ENCODE measurements around the gene HIC1.

GRCh38 chr17:2057760-2058585, 3.1 kb downstream of the HIC1 start:
- TF ChIP-seq CTCF (IDR thresholded peaks at IDR 0.05) (no peak), POLR2A (IDR thresholded peaks at IDR 0.05) (no peak)
